DMS79 (cell line): Measurements from ENCODE around the gene LAMP1.
"Not testable (repeated sequence)": the region's sequence is repeated elsewhere in the genome, so short reads cannot be mapped to it uniquely, and the experiment has no call there.

ENCODE experiments used
- DNase-seq: peaks from one replicate; lab custom pipeline; 2025; lab: John Stamatoyannopoulos, UW

Gene LAMP1

DNA sequence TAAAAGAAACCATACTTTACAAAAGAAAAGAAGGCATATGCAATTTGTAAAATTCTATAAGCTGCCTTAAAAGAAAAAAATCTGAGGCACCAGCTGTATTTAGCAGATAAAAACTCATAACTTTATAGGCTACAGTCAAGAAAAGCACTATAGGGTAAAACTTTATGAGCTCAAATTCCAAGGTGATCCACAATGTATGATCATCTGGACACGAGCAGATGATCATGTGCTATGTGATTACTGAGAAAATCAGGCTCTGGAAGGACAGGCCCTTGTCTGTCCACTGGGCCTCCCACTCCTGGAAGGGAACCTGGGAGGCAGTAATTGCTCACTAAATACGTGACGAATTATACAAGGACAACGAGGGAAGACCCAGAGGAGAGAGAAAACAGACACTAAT lies 59.6 kb downstream of the LAMP1 start:
- DNase-seq, result no peak

DNA sequence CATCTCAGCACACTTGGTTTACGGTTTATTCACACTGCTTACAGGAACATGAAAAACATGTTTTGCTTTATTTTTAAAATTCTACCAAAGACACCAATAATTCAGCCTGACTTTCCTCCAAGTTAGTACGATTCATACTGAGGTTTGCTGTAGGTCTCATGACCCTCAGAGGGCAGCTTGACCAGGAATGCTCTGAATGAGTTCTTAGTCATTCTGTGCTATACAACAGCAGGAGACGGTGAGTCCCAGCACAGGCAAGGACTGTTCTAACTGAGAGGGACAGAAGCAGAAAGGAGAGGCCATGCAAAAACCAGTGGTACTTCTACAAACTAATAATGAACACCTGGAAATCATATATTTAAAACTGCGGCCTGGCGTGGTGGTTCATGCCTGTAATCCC lies 60.5 kb downstream of the LAMP1 start:
- DNase-seq, result no peak

GRCh38 chr13:113358653-113359190 lies 61.7 kb downstream of the LAMP1 start:
- no peak for DNase-seq

GRCh38 chr13:113359571-113359970 lies 62.5 kb downstream of the LAMP1 start:
- DNase-seq, result no peak

- DNase-seq, result no peak
These were observed 63.4 kb downstream of the LAMP1 start for GRCh38 chr13:113360446-113360845.

GRCh38 chr13:113361406-113361805 lies 64.4 kb downstream of the LAMP1 start:
- DNase-seq, result no peak

GRCh38 chr13:113364311-113364889 lies 67.4 kb downstream of the LAMP1 start:
- DNase-seq, result no peak

DNA sequence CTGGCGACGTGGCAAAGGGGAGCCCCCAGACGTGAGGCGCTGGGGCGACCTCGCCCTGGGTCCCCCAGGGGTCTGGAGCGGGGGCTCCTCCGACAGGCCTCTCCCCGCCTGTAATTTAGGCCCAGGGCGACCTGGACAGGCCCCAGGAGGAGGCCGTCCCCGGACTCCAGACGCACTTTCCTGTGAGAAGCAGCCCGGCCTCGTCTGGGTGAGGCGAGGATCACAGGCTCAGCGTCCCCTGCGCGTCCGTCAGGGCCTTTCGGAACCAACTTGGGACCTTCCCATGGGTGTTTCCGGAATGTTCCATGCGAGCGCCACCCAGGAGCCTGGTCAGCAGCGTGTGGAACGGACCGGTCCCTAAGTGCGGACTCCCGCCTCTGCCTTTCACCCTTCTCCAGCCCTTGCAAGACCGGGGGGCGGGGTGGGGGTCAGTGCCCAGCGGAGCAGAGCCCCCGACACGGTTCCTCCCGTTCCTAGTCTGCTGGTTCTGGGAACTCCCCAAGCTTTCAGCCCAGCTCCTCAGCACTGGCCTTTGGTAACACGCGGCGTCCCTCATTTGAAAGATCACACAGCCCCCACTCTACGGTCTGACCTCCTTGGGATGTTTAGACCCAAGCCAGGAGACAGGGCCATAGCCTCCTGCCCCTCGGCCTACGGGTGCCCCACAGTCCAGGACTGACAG lies 68.0 kb downstream of the LAMP1 start:
- DNase-seq, result no peak

- no peak for DNase-seq
These were observed 68.5 kb downstream of the LAMP1 start for GRCh38 chr13:113365583-113365970.

DNA sequence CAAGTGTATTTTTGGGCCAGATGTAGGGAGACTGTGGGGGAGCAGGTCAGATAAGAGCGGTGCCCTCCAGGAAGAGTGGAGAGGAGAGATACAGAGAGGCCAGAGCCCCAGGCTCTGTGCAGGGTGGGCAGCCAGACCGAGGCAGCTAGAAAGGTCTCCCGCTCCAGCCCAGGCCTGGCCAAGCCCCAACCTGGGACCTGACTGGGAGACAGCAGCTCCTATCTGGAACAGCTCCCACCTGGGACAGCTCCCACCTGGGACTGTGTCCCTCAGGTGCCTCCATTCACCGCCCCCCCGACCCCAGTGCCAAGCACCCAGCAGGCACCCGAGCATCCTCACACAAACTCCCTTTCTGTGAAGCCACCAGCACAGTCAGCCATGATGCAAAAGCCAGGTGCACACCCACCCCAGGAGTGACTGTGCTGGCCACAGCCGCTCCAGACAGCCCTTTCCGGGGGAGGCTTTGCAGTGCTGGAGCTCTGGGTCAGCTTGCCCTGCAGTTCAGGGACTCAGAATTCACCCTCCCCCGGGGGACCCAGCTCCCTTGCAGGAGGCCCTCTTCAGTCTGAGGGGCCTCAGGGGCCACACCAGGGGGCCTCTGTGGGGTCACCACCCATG lies 69.0 kb downstream of the LAMP1 start:
- DNase-seq, result no peak

DNA sequence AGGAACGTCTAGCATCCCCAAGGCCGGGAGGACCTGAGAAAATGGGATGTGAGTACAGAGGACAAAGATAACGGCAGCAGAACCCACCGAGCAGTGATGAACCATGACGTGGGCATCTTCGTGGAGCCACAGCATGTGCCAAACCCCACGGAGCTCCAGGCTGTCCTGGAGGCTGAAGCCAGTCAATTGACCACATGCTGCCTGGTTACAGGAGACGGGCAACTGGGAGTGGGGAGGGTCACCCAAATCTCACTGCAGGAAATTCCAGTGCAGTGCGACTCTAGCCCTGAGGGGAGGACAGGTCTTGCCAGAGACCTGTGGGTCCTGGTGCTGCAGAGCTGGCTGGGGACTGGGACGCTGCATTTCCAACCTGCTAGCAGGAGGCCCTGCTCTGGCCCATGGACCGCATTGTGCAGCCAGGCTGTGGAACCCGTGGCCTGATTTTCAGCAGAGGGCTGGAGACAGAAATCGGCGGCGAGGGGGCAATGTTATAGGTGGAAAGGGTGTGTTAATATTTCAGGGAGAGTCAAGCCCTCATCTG lies 70.1 kb downstream of the LAMP1 start:
- DNase-seq, result no peak

- DNase-seq, result no peak
These were observed 70.7 kb downstream of the LAMP1 start for GRCh38 chr13:113367771-113368170.

GRCh38 chr13:113368353-113368752 lies 71.3 kb downstream of the LAMP1 start:
- not testable (repeated sequence) for DNase-seq

GRCh38 chr13:113369189-113369588 lies 72.2 kb downstream of the LAMP1 start:
- DNase-seq, result no peak

DNA sequence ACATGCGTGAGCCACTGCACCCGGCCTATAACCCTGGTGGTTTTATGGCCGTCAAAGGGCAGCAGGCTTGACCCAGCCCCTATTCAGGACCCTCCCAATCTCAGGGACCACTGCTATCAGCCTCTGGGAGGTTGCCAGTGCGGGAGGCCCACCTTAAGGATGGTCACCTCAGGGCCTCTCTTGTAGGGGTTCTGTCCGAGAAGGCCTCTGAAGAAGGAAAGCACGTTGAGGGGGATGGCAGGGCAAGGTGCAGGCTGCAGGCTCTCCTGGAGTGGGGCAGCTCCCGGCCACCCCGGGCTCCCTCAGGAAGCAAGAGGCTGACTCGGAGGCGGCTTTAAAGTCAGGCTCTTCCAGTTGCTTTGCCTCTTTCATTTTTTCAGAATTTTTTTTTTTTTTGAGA lies 72.8 kb downstream of the LAMP1 start:
- no peak for DNase-seq

DNA sequence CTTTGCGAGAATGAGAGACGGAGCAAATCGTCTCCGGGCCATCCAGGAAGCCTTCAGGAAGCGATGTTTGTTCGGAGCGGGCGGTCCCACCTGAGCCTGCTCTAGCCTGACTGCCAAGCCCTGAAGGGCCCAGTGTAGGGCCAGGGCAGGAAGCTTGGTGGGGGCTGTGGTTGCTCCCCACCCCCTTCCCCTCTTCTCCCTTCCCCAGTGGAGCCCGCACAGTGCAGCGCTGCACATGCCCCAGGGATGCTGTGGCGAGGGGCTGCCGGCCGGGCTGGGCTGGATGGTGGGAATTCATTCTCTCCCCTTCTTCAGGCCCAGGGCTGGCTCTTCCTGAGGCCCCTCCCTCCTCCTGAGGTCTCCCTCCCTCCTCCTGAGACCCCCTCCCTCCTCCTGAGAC lies 74.0 kb downstream of the LAMP1 start:
- no peak for DNase-seq

- not testable (repeated sequence) for DNase-seq
These were observed 74.7 kb downstream of the LAMP1 start for GRCh38 chr13:113371701-113372100.
